NCI-H2196 treated with DMSO at 0.1 percent for 48 hours (cell line): ENCODE data around the gene PIAS4.

Experiments
- DNase-seq: peaks from one replicate; lab custom pipeline; 2025; ENCODE audit not compliant: unreplicated experiment; lab: John Stamatoyannopoulos, UW

The PIAS4 gene

DNA sequence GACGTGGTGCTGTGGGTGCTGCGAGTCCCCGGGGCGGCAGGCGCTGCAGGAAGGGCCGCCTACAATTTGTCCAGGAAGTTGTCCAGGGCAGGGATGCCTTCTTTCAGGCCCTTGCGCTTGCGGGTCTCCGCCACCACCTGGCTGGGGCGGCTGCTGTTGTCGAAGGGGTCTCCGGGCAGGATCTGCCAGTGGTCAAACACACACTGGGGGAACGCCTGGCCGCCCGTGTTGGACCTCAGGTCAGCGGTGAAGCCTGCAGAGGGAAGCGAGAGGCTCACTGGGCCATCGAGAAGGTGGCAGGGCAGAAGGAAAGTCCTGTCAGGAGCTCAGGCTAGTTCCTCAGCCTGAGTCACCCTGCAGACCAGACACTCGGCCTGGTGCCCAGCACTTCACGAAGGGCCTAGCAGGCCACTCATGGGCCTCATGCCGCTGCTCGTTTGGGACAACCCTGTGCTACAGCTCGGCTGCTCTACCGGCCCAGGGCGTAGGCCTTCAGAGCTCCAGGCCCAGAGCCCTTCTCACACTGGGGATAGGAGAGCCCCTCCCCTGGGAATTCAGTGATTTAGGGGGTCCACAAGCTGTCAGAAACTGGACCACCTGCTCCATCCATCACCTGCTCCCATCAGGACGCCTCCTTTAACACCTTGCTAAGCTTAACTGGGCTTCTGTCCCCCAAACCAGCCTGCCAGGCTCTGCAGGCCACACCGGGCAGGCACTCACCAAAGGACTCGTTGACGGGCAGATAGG is 30.9 kb upstream of the PIAS4 start:
- DNase-seq = no peak

- DNase-seq = no peak
Observed at GRCh38 chr19:3977242-3978143, 30.0 kb upstream of the PIAS4 start.

DNA sequence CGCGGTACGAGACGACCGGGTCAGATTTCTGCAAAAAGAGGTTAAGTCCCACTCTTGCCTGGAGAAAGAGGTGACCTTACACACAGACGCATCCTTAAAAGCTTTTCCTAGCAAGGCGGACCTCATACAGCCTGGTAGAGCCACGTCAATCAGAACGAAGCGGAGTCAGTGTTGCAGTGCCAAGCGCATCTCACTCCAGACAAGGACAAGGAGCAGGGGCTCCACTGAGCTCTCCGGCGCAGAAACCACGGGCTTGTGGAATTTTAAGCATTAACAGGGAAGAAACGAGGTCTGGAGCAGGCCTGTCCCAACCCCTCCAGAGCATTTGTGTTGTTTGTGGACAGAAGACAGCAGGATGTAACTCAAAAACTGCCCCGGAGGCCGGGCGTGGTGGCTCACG is 29.4 kb upstream of the PIAS4 start:
- no peak for DNase-seq

DNA sequence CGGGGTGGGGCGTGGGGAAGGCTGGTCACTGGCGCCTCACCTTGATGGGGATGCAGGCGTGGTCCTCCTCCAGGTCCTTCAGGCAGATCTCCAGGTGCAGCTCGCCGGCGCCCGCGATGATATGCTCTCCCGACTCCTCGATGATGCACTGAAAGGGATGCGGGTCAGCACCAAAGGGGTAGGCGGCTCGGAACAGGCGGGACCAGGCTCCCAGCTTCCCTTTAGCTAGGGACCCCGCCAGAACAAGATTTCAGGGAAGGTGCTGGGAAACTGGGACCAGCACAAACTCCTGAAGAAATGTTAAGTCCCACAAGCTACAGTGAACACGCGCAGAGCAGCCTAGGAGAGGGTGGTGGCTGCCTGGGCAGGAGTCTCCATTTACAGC is 28.3 kb upstream of the PIAS4 start:
- no peak for DNase-seq

GRCh38 chr19:3979674-3980352 is 27.7 kb upstream of the PIAS4 start:
- no peak for DNase-seq

GRCh38 chr19:3980353-3981251 is 26.9 kb upstream of the PIAS4 start:
- no peak for DNase-seq

DNA sequence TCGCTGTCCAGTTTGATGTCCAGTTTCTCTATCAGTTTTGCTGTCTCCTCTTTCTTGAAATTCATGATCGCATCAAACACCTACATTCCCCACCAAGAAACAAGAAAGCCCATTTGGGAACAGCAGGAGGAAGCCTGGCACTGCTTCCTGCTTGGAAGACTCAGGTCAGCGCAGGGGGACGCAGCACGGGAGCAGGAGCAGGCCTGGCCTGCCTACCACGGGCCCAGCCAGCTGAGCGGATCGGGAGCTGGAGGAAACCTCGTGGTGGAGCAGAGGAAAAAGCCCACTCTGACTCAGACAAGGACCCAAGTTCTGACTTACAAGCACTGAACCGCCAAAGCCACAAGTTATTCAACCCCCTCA is 26.2 kb upstream of the PIAS4 start:
- no peak for DNase-seq

GRCh38 chr19:3981736-3982681 is 25.5 kb upstream of the PIAS4 start:
- DNase-seq = no peak

- DNase-seq = no peak
Observed at GRCh38 chr19:3982701-3983541, 24.6 kb upstream of the PIAS4 start.

DNA sequence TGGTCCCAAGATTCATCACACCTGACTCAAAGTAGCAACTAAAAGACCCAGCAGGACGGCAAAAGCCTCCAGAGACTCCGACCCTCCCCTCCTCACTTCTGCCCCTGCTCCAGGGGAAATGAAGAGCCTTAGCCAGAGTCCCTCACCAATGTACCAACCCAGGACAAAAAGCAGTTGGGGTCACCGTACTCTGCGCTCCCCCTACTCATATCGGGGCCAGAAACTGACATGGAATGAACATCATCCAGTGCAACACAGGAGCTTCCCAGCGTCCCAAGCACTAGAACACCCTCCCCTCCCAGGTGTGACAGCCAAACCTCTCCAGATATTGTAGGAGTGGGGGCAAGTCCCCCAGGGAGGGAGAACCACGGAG is 24.0 kb upstream of the PIAS4 start:
- DNase-seq = no peak

GRCh38 chr19:3983936-3984583 is 23.5 kb upstream of the PIAS4 start:
- no peak for DNase-seq

GRCh38 chr19:3984584-3984907 is 23.0 kb upstream of the PIAS4 start:
- no peak for DNase-seq

GRCh38 chr19:3984908-3985642 is 22.5 kb upstream of the PIAS4 start, which contains the start of gene EEF2:
Gene EEF2, minus strand, starts transcription at chr19:3985463. Its CDS starts 83 bp downstream, at chr19:3985380.
- peak; percentile 81 for DNase-seq

GRCh38 chr19:3985643-3986259 is 21.8 kb upstream of the PIAS4 start:
- peak; percentile 52 for DNase-seq

DNA sequence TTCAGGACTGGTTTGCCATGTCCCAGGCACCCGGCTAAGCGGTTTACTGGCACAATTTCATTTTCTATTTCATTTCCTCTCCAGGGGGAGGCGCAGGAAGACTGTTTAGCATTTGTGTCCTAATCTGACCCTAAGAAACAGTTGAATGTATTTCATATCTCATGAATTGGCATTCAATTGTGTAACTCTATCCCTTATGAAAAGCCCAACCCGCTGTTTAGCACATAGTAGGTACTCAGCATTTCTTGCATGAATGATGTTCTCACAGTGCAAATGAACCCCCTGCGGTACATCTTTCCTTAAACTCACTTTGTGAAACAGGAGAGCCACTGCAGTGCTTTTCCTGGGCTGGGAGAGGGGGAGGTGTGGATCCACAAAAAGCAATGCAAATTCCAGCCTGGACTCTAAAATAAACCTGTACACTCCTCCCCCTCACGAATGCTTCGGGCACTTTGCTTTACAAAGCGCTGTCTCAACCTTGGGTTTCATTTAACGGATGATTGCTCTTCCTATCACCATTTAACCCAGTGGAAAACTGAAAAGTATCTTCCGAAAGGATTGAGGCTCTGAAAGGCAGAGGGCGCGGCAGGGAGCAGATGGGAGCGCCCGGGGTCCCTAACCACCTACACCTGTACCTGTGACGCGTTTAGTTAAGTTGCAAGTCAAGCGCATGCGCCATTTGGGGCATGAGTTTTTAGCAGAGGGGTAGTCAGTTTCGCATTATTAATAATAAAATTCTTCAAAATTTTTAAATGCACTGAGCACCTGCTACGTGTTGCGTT is 21.1 kb upstream of the PIAS4 start:
- peak; percentile 87 for DNase-seq

- peak; percentile 81 for DNase-seq
Observed at GRCh38 chr19:3987619-3988371, 19.7 kb upstream of the PIAS4 start.
